Measurements from ENCODE around the gene VWC2L. TPM values are rescaled to one million over a fixed set of nuclear protein-coding genes. Genes with fewer than 3 reads are reported as not detected.

VWC2L gene
- total and polyA plus RNA-seq, 2 experiments from 2014 or later: not detected

- ATAC-seq: no peak
- no peaks in the 10 kb centered on the region for H3K36me3 ChIP-seq (ENCODE audit: insufficient read depth)
- H3K27ac Mint-ChIP-seq: no peak overlapping the region
- TF ChIP-seq ZNF114 (CRISPR knock-in tag; IDR thresholded peaks at IDR 0.05): no peak
- TF ChIP-seq EZH2phosphoT487 (IDR thresholded peaks at IDR 0.05; ENCODE audit: unreplicated experiment): no peak
- TF ChIP-seq, protein P1, sequence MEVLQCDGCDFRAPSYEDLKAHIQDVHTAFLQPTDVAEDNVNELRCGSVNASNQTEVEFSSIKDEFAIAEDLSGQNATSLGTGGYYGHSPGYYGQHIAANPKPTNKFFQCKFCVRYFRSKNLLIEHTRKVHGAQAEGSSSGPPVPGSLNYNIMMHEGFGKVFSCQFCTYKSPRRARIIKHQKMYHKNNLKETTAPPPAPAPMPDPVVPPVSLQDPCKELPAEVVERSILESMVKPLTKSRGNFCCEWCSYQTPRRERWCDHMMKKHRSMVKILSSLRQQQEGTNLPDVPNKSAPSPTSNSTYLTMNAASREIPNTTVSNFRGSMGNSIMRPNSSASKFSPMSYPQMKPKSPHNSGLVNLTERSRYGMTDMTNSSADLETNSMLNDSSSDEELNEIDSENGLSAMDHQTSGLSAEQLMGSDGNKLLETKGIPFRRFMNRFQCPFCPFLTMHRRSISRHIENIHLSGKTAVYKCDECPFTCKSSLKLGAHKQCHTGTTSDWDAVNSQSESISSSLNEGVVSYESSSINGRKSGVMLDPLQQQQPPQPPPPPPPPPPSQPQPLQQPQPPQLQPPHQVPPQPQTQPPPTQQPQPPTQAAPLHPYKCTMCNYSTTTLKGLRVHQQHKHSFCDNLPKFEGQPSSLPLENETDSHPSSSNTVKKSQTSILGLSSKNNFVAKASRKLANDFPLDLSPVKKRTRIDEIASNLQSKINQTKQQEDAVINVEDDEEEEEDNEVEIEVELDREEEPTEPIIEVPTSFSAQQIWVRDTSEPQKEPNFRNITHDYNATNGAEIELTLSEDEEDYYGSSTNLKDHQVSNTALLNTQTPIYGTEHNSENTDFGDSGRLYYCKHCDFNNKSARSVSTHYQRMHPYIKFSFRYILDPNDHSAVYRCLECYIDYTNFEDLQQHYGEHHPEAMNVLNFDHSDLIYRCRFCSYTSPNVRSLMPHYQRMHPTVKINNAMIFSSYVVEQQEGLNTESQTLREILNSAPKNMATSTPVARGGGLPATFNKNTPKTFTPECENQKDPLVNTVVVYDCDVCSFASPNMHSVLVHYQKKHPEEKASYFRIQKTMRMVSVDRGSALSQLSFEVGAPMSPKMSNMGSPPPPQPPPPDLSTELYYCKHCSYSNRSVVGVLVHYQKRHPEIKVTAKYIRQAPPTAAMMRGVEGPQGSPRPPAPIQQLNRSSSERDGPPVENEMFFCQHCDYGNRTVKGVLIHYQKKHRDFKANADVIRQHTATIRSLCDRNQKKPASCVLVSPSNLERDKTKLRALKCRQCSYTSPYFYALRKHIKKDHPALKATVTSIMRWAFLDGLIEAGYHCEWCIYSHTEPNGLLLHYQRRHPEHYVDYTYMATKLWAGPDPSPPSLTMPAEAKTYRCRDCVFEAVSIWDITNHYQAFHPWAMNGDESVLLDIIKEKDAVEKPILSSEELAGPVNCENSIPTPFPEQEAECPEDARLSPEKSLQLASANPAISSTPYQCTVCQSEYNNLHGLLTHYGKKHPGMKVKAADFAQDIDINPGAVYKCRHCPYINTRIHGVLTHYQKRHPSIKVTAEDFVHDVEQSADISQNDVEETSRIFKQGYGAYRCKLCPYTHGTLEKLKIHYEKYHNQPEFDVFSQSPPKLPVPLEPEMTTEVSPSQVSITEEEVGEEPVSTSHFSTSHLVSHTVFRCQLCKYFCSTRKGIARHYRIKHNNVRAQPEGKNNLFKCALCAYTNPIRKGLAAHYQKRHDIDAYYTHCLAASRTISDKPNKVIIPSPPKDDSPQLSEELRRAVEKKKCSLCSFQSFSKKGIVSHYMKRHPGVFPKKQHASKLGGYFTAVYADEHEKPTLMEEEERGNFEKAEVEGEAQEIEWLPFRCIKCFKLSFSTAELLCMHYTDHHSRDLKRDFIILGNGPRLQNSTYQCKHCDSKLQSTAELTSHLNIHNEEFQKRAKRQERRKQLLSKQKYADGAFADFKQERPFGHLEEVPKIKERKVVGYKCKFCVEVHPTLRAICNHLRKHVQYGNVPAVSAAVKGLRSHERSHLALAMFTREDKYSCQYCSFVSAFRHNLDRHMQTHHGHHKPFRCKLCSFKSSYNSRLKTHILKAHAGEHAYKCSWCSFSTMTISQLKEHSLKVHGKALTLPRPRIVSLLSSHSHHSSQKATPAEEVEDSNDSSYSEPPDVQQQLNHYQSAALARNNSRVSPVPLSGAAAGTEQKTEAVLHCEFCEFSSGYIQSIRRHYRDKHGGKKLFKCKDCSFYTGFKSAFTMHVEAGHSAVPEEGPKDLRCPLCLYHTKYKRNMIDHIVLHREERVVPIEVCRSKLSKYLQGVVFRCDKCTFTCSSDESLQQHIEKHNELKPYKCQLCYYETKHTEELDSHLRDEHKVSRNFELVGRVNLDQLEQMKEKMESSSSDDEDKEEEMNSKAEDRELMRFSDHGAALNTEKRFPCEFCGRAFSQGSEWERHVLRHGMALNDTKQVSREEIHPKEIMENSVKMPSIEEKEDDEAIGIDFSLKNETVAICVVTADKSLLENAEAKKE (CRISPR knock-in tag; IDR thresholded peaks at IDR 0.05): no peak
- TF ChIP-seq JUNB (IDR thresholded peaks at IDR 0.05; ENCODE audit: unreplicated experiment): no peak
- TF ChIP-seq, protein P2, sequence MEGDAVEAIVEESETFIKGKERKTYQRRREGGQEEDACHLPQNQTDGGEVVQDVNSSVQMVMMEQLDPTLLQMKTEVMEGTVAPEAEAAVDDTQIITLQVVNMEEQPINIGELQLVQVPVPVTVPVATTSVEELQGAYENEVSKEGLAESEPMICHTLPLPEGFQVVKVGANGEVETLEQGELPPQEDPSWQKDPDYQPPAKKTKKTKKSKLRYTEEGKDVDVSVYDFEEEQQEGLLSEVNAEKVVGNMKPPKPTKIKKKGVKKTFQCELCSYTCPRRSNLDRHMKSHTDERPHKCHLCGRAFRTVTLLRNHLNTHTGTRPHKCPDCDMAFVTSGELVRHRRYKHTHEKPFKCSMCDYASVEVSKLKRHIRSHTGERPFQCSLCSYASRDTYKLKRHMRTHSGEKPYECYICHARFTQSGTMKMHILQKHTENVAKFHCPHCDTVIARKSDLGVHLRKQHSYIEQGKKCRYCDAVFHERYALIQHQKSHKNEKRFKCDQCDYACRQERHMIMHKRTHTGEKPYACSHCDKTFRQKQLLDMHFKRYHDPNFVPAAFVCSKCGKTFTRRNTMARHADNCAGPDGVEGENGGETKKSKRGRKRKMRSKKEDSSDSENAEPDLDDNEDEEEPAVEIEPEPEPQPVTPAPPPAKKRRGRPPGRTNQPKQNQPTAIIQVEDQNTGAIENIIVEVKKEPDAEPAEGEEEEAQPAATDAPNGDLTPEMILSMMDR (conservative IDR thresholded peaks at IDR 0.05; ENCODE audit: low read depth in 2 of 2): no peak
- TF ChIP-seq POLR2AphosphoS5 (IDR thresholded peaks at IDR 0.05; ENCODE audit: low read depth): no peak
- TF ChIP-seq EZH2 (IDR thresholded peaks at IDR 0.05; ENCODE audit: low read depth, unreplicated experiment): no peak
- no peak for TF ChIP-seq REST (IDR thresholded peaks at IDR 0.05; ENCODE audit: unreplicated experiment)
- no peaks in the 10 kb centered on the region for H3K79me2 ChIP-seq (replicated peaks; ENCODE audit: insufficient read depth)
- no peak for DNase-seq (ENCODE audit: low spot score)
- H3K4me2 ChIP-seq: no peak overlapping the region
- peaks cover 4% of the 10 kb centered on the region; the same call in 2 of the 3 replicates for H3K4me1 Mint-ChIP-seq
- H3K9me2 ChIP-seq (ENCODE audit: insufficient read depth): no peaks in the 10 kb centered on the region
- no peak overlapping the region for H2AFZ ChIP-seq
- no peak overlapping the region for H3K4me3 Mint-ChIP-seq
- H3K27ac ChIP-seq (ENCODE audit: low read depth): no peak overlapping the region
- no peaks in the 10 kb centered on the region for H3K36me3 Mint-ChIP-seq (ENCODE audit: low read depth)
- no peak overlapping the region for H3K4me3 ChIP-seq
- H3F3A ChIP-seq (replicated peaks; ENCODE audit: low read depth): no peaks in the 10 kb centered on the region
- no peaks in the 10 kb centered on the region for H3K9me3 Mint-ChIP-seq
- H3K27me3 Mint-ChIP-seq (ENCODE audit: insufficient read depth, low read depth, poor library complexity): no peaks in the 10 kb centered on the region
- H3K4me1 ChIP-seq (ENCODE audit: insufficient read depth): peaks cover 5% of the 10 kb centered on the region; the same call in 1 of the 2 replicates
- H3K27me3 ChIP-seq (ENCODE audit: insufficient read depth): no peaks in the 10 kb centered on the region
- no peaks in the 10 kb centered on the region for H4K20me1 ChIP-seq (replicated peaks; ENCODE audit: insufficient read depth)
These were observed 127.1 kb downstream of the VWC2L start for GRCh38 chr2:214537929-214538328.

Data from GM23338 (cell line).